ENCODE measurements around the gene PPIF.

DNA sequence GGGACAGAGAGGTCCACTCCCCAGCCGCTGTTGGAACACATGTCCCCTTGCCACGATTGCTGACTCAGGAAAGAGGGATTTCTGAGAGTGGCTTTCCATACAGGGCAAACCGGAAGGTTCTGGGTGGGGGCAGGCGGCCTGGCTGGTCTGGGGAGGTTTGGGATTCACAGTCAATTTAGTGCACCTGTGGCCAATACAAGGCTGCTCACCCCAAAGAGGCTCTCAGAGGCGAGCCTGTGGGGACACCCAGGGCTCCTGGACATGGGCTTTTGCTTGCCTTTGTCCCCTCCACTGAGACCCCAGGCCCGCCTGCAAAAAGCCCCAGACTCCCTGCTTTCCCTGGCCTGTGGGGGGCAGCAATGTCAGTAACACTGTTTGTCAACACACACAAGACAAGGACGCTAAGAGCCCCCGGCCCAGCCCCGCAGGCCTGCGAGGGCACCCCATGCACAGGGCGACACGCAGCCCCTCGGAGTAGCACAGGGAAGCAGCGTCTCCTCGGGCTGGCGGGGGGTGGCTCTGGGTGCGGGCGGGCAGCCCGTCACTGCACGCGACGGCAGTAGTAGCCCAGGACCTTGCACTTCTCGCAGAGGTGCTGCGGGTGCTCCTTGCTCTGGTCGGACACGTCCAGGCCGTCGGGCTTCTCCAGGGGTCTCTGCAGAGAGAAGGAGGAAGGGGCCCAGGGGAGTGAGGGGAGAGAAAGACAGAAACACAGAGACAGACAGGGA lies 38.7 kb downstream of the PPIF start:
- TF ChIP-seq, protein P1, sequence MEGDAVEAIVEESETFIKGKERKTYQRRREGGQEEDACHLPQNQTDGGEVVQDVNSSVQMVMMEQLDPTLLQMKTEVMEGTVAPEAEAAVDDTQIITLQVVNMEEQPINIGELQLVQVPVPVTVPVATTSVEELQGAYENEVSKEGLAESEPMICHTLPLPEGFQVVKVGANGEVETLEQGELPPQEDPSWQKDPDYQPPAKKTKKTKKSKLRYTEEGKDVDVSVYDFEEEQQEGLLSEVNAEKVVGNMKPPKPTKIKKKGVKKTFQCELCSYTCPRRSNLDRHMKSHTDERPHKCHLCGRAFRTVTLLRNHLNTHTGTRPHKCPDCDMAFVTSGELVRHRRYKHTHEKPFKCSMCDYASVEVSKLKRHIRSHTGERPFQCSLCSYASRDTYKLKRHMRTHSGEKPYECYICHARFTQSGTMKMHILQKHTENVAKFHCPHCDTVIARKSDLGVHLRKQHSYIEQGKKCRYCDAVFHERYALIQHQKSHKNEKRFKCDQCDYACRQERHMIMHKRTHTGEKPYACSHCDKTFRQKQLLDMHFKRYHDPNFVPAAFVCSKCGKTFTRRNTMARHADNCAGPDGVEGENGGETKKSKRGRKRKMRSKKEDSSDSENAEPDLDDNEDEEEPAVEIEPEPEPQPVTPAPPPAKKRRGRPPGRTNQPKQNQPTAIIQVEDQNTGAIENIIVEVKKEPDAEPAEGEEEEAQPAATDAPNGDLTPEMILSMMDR (IDR thresholded peaks at IDR 0.05; ENCODE audit: low read depth, low read length): no peak
- no peak for TF ChIP-seq EZH2phosphoT487 (IDR thresholded peaks at IDR 0.05; ENCODE audit: low read depth)

Measured in OCI-LY3 (cell line).